Thoracic aorta (tissue), 2 donors: ENCODE data around the gene CFAP161. TPM values are rescaled to one million over a fixed set of nuclear protein-coding genes. Genes with fewer than 3 reads are reported as not detected.

Source experiments
- ATAC-seq: fragments of 150-250 bp; one replicate; pipeline ENCODE4 v1.8.0; 2017; ENCODE audit warnings: low read depth; ENCODE audit not compliant: insufficient number of reproducible peaks, low FRiP score
- DNase-seq: peaks from one replicate; pipeline ENCODE4 v3.0.0-alpha.2; 2020; ENCODE audit warnings: low spot score
- H3K27ac ChIP-seq, 2 donors: fragments of 200-600 bp; sonication (generic); 1 replicate in 1 of 2; 2 replicates in 1 of 2; pipeline ENCODE4 v1.5.1; 2016; ENCODE audit warnings: mild to moderate bottlenecking in 2 of 2, moderate library complexity in 2 of 2
- H3K27me3 ChIP-seq: fragments of 200-600 bp; sonication (generic); replicated peaks from 2 replicates; pipeline ENCODE4 v1.6.0; 2016; ENCODE audit warnings: mild to moderate bottlenecking; ENCODE audit not compliant: insufficient read depth
- H3K36me3 ChIP-seq: fragments of 200-600 bp; sonication (generic); one replicate; pipeline ENCODE4 v1.5.1; 2016
- H3K4me1 ChIP-seq, 2 donors: fragments of 200-600 bp; sonication (generic); 1 replicate in 1 of 2; 2 replicates in 1 of 2; pipeline versions ENCODE4 v1.5.1 to v1.6.0; 2016; ENCODE audit warnings: low read depth in 2 of 2, mild to moderate bottlenecking in 1 of 2; ENCODE audit not compliant: control insufficient read depth in 1 of 2
- H3K4me3 ChIP-seq: fragments of 200-600 bp; sonication (generic); 2 replicates; pipeline ENCODE4 v1.5.1; 2016; ENCODE audit warnings: mild to moderate bottlenecking
- H3K9me3 ChIP-seq: fragments of 200-600 bp; sonication (generic); 2 replicates; pipeline ENCODE4 v1.5.1; 2016
- total RNA-seq, 2 donors: library from RNA; depleted of rRNA; stranded (reverse); fragments of >200 nt; gene quantifications; one replicate each; pipeline versions ENCODE4 v1.1.0 to v1.2.3, GENCODE V29; 2016
- TF ChIP-seq, protein P1 (sequence below): fragments of 200-600 bp; sonication (generic); IDR thresholded peaks from one replicate; pipeline ENCODE4 v1.5.1; 2019; ENCODE audit warnings: antibody characterized with exemption

Gene CFAP161
- total RNA-seq, 2 donors from 2014 or later = 1.1 TPM; not detected in 1

DNA sequence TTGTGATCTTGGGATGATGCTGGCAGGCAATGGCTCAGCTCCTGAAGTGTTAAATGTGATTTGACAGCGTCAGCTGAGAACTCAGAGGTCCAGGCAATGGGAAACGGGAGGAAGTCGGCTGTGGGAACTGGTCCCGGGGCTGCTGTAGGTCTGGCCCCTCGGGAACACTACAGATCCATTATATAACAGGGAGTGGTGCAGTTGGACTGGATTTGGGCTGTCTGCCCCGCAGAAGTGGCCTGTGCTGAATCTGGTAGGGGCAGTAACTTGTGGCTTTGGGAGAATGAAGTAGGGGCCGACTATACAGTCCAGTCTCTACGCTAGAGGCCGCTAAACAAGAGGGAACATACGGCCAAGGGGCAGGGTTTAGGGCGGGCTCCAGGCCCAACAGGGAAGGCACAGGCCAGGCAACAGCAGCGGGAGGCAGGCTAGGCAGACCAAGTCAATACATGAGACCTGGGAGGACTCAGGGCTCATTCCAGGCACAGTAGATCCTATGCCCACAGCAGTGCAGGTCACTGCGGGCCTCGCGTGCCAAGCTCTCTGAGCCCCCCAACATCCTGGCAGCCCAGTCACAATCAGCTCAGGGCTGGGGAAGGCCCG lies 42.3 kb downstream of the CFAP161 start:
- Histone ChIP-seq H3K4me1 (peaks cover 0 to 4% of the 10 kb centered on the region in 2 donors), H3K9me3 (no peaks in the 10 kb centered on the region), H3K4me3 (no peak overlapping the region), H3K36me3 (no peaks in the 10 kb centered on the region), H3K27me3 (no peaks in the 10 kb centered on the region), H3K27ac (no peak overlapping the region)
- ATAC-seq = peak; percentile 9
- TF ChIP-seq, protein P1, sequence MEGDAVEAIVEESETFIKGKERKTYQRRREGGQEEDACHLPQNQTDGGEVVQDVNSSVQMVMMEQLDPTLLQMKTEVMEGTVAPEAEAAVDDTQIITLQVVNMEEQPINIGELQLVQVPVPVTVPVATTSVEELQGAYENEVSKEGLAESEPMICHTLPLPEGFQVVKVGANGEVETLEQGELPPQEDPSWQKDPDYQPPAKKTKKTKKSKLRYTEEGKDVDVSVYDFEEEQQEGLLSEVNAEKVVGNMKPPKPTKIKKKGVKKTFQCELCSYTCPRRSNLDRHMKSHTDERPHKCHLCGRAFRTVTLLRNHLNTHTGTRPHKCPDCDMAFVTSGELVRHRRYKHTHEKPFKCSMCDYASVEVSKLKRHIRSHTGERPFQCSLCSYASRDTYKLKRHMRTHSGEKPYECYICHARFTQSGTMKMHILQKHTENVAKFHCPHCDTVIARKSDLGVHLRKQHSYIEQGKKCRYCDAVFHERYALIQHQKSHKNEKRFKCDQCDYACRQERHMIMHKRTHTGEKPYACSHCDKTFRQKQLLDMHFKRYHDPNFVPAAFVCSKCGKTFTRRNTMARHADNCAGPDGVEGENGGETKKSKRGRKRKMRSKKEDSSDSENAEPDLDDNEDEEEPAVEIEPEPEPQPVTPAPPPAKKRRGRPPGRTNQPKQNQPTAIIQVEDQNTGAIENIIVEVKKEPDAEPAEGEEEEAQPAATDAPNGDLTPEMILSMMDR = no peak
- DNase-seq = no peak

DNA sequence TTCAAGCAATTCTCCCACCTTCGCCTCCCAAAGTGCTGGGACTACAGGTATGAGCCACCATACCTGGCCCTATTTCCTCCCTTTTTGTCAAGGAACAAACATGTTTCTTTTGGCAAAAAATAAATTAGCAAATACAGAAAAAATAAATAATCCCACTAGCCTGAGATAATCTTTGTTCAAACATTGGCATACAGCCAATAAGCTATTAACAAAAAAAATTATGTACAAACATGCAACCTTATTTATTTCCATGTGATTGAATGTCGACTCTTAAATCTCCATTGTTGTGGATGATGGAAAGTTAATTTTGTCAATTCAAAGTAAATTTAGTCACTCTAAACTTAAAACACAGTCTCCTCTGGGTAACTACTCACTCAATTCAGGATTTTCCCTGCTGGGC lies 44.3 kb downstream of the CFAP161 start:
- Histone ChIP-seq H3K4me3 (no peak overlapping the region), H3K4me1 (peaks cover 0 to 17% of the 10 kb centered on the region in 2 donors), H3K27me3 (no peaks in the 10 kb centered on the region), H3K27ac (no peak overlapping the region), H3K36me3 (no peaks in the 10 kb centered on the region), H3K9me3 (no peaks in the 10 kb centered on the region)
- DNase-seq = no peak
- ATAC-seq = no peak
- TF ChIP-seq, protein P1 = no peak

DNA sequence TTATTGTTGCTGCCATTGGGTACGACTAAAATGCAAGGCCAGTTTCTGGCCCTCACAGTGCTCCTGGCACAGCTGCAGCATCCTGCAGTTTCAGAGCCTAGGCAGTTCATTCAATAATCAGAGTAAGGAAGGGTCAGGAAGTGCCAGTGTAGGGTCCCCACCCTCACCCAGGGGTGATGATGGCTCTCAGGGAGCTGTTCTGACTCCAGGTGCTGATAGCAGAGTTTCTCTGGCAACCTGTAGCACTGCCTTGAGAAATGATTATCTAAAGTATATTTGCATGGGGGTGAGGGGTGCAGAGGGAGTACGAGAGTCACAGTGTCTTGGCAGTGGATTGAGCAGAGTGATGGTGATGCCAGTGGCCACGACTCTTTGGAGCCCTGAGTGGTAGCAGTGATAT lies 47.1 kb downstream of the CFAP161 start:
- DNase-seq = no peak
- H3K27me3 ChIP-seq = no peaks in the 10 kb centered on the region
- H3K4me1 ChIP-seq = peaks cover 0 to 17% of the 10 kb centered on the region in 2 donors
- H3K9me3 ChIP-seq = no peaks in the 10 kb centered on the region
- TF ChIP-seq, protein P1 = no peak
- H3K4me3 ChIP-seq = no peak overlapping the region
- H3K27ac ChIP-seq = no peak overlapping the region
- no peak for ATAC-seq
- H3K36me3 ChIP-seq = no peaks in the 10 kb centered on the region

DNA sequence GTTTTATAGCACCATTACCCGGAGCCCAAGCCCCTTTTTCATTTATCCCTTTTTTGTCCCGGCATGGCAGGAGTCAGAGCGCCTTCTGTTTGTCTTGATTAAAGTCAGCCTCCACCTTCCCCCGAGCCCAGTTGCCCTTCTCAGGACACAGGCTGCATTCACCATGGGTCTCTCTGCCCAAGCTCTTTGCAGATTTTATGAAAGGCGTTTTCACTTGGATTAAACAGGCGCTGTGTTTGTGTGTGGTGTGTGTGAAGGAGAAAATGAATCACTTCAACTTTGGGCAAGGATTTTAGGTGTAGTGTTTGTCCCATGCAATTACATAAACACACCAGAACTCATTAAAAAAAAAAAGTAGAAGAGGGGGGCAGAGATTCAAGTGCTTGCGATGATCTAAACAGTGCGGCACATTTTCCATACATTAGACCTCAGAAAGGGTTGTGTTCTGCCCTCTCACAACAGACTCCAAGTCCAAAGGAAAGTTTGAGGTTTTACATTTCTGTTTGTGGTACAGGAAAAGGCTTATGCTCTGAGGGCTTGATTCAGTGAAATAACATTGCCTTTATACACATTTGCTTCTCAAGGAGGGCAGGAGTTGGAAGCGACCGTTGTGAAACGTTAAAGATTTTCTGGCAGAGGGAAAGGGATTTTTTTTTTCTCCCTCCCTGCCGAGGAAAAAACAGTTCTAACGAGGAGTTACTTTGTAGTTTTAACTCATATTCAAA lies 48.1 kb downstream of the CFAP161 start:
- Histone ChIP-seq H3K9me3 (no peaks in the 10 kb centered on the region), H3K27me3 (no peaks in the 10 kb centered on the region), H3K27ac (peak overlapping the region in 1 of 2 donors; percentile 11), H3K4me3 (peak overlapping the region; percentile 47), H3K36me3 (no peaks in the 10 kb centered on the region), H3K4me1 (peaks cover 0 to 17% of the 10 kb centered on the region in 2 donors)
- no peak for DNase-seq
- ATAC-seq = no peak
- TF ChIP-seq, protein P1 = no peak

DNA sequence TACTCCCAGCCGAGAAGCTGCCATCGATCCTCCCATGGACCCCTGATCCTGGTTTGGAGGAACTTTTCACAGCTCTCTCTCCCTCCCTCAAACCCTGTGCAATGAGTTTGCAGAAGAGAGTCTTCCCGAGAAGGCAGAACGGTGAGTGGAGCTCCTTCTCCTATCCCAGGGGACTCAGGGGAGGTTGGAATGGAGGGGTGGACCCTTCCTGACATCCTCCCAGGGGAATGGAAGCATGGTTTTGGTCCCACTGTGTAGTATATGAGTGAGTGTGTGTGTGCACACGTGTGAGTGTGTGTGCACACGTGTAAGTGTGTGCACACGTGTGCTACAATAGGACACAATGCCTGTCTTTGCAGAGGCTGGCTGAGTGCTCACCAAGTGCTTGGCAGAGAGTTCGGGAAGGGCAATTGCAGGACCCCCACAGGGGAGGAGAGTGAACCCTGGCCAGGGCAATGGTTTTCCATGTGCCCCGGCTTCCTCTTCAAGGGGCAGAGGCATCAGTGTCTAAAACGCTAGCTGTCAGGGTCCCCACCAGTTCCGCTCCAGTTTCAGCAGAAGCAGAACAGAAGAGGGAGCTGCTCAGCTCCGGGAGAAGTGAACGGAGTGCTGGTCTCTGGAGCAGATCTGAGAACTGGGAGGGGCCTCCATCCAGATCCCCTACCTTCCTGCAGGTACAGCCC lies 48.8 kb downstream of the CFAP161 start:
- TF ChIP-seq, protein P1 = no peak
- Histone ChIP-seq H3K27ac (peak overlapping the region in 1 of 2 donors; percentile 11), H3K27me3 (no peaks in the 10 kb centered on the region), H3K4me1 (peaks cover 0 to 17% of the 10 kb centered on the region in 2 donors), H3K4me3 (peak overlapping the region; percentile 47), H3K9me3 (no peaks in the 10 kb centered on the region), H3K36me3 (no peaks in the 10 kb centered on the region)
- no peak for ATAC-seq
- no peak for DNase-seq
